DOHH2 (cell line): ENCODE results near the gene SLC50A1.

Source experiments
- CTCF ChIP-seq: fragments of 200-600 bp; sonication (generic); IDR thresholded peaks from one replicate; pipeline ENCODE4 v1.5.1; 2014; ENCODE audit warnings: antibody characterized with exemption, mild to moderate bottlenecking, low read depth, low read length; ENCODE audit not compliant: poor library complexity, severe bottlenecking
- EZH2phosphoT487 ChIP-seq: fragments of 200-600 bp; sonication (generic); IDR thresholded peaks from 2 replicates; pipeline ENCODE4 v1.6.1; 2017; ENCODE audit warnings: borderline replicate concordance, mild to moderate bottlenecking, antibody characterized with exemption, low read length, moderate library complexity, mixed read lengths

- TF ChIP-seq CTCF = no peak
- TF ChIP-seq EZH2phosphoT487 = no peak
Measured at GRCh38 chr1:155116113-155116764, 19.4 kb upstream of the SLC50A1 start.
